ENCODE data around the gene EGLN3.

Gene EGLN3

GRCh38 chr14:33925235-33925634, 25.6 kb downstream of the EGLN3 start:
- no peak for TF ChIP-seq CTCF (IDR thresholded peaks at IDR 0.05; ENCODE audit: borderline replicate concordance, insufficient read depth, low read depth, low read length)
- no peak overlapping the region for H3K4me3 ChIP-seq (ENCODE audit: low read depth, low read length)

GRCh38 chr14:33924566-33925100, 26.2 kb downstream of the EGLN3 start:
- H3K4me3 ChIP-seq (ENCODE audit: low read depth, low read length), result no peak overlapping the region
- no peak for TF ChIP-seq CTCF (IDR thresholded peaks at IDR 0.05; ENCODE audit: borderline replicate concordance, insufficient read depth, low read depth, low read length)

GRCh38 chr14:33922125-33922524, 28.7 kb downstream of the EGLN3 start:
- TF ChIP-seq CTCF (IDR thresholded peaks at IDR 0.05; ENCODE audit: borderline replicate concordance, insufficient read depth, low read depth, low read length), result no peak
- H3K4me3 ChIP-seq (ENCODE audit: low read depth, low read length), result no peak overlapping the region

GRCh38 chr14:33918256-33918655, 32.6 kb downstream of the EGLN3 start:
- no peak overlapping the region for H3K4me3 ChIP-seq (ENCODE audit: low read depth, low read length)
- no peak for TF ChIP-seq CTCF (IDR thresholded peaks at IDR 0.05; ENCODE audit: borderline replicate concordance, insufficient read depth, low read depth, low read length)

GRCh38 chr14:33917661-33918060, 33.2 kb downstream of the EGLN3 start:
- no peak overlapping the region for H3K4me3 ChIP-seq (ENCODE audit: low read depth, low read length)
- TF ChIP-seq CTCF (IDR thresholded peaks at IDR 0.05; ENCODE audit: borderline replicate concordance, insufficient read depth, low read depth, low read length), result no peak

- H3K4me3 ChIP-seq (ENCODE audit: low read depth, low read length), result no peak overlapping the region
- no peak for TF ChIP-seq CTCF (IDR thresholded peaks at IDR 0.05; ENCODE audit: borderline replicate concordance, insufficient read depth, low read depth, low read length)
Observed at GRCh38 chr14:33916663-33917565, 34.0 kb downstream of the EGLN3 start.

- no peak for TF ChIP-seq CTCF (IDR thresholded peaks at IDR 0.05; ENCODE audit: borderline replicate concordance, insufficient read depth, low read depth, low read length)
- H3K4me3 ChIP-seq (ENCODE audit: low read depth, low read length), result no peak overlapping the region
Observed at GRCh38 chr14:33915682-33916081, 35.2 kb downstream of the EGLN3 start.

All from GM12875 (cell line).